NOMO-1 treated with DMSO at 0.1 percent for 48 hours (cell line): ENCODE data around the gene TPX2.

Source experiments
- DNase-seq: peaks from one replicate; lab custom pipeline; 2025; ENCODE audit not compliant: unreplicated experiment; lab: John Stamatoyannopoulos, UW

The TPX2 gene

GRCh38 chr20:31705598-31706597 is 33.2 kb upstream of the TPX2 start:
- DNase-seq, result no peak

GRCh38 chr20:31706607-31707257 is 32.4 kb upstream of the TPX2 start:
- DNase-seq, result no peak

GRCh38 chr20:31707258-31707615 is 31.9 kb upstream of the TPX2 start:
- no peak for DNase-seq

- DNase-seq, result no peak
Measured at GRCh38 chr20:31707994-31708735, 30.9 kb upstream of the TPX2 start.

- no peak for DNase-seq
Measured at GRCh38 chr20:31708736-31709534, 30.2 kb upstream of the TPX2 start.

- no peak for DNase-seq
Measured at GRCh38 chr20:31709939-31710338, 29.2 kb upstream of the TPX2 start.

- no peak for DNase-seq
Measured at GRCh38 chr20:31710423-31711108, 28.5 kb upstream of the TPX2 start.

GRCh38 chr20:31711179-31712111 is 27.6 kb upstream of the TPX2 start:
- DNase-seq, result no peak

GRCh38 chr20:31712112-31712553 is 27.0 kb upstream of the TPX2 start:
- no peak for DNase-seq

GRCh38 chr20:31712564-31713311 is 26.4 kb upstream of the TPX2 start:
- DNase-seq, result no peak

GRCh38 chr20:31713312-31714273 is 25.5 kb upstream of the TPX2 start:
- no peak for DNase-seq

- DNase-seq, result no peak
Measured at GRCh38 chr20:31715766-31716165, 23.3 kb upstream of the TPX2 start.

- DNase-seq, result no peak
Measured at GRCh38 chr20:31716351-31716750, 22.7 kb upstream of the TPX2 start.

GRCh38 chr20:31716818-31717477 is 22.1 kb upstream of the TPX2 start:
- DNase-seq, result no peak

- no peak for DNase-seq
Measured at GRCh38 chr20:31717478-31718201, 21.4 kb upstream of the TPX2 start.
